HG03460 (cell line): ENCODE data around the gene DDX39A.
A peak's percentile ranks its signal among the peaks of the same experiment; 100 is the strongest.

Experiments
- ATAC-seq: cut with Tn5 transposase; IDR thresholded peaks from one replicate; pipeline ENCODE4 v1.9.1; 2021; ENCODE audit not compliant: unreplicated experiment

DDX39A gene

GRCh38 chr19:14434543-14435319 is 15.6 kb upstream of the DDX39A start:
- ATAC-seq = no peak

- ATAC-seq = no peak
Observed at GRCh38 chr19:14433554-14434501, 14.7 kb upstream of the DDX39A start.

- ATAC-seq = no peak
Observed at GRCh38 chr19:14432791-14433553, 13.8 kb upstream of the DDX39A start, which contains the start of gene PKN1. Gene PKN1, plus strand, starts transcription at chr19:14433306. Its CDS starts 216 bp downstream, at chr19:14433522.

GRCh38 chr19:14430712-14431111 is 11.6 kb upstream of the DDX39A start:
- ATAC-seq = no peak

- no peak for ATAC-seq
Observed at GRCh38 chr19:14428882-14429416, 9.8 kb upstream of the DDX39A start.

GRCh38 chr19:14427461-14427860 is 8.3 kb upstream of the DDX39A start:
- ATAC-seq = no peak

- no peak for ATAC-seq
Observed at GRCh38 chr19:14425696-14426138, 6.6 kb upstream of the DDX39A start.

- ATAC-seq = peak; percentile 39
Observed at GRCh38 chr19:14418856-14419105, 360 bp downstream of the DDX39A start.

GRCh38 chr19:14416817-14417231 is 2.3 kb downstream of the DDX39A start:
- ATAC-seq = no peak

GRCh38 chr19:14414926-14415690 is 4.0 kb downstream of the DDX39A start:
- ATAC-seq = no peak

GRCh38 chr19:14413693-14414181 is 5.4 kb downstream of the DDX39A start:
- ATAC-seq = no peak

GRCh38 chr19:14412996-14413692 is 6.0 kb downstream of the DDX39A start:
- no peak for ATAC-seq

GRCh38 chr19:14412324-14412995 is 6.7 kb downstream of the DDX39A start:
- ATAC-seq = no peak

GRCh38 chr19:14411938-14412245 is 7.2 kb downstream of the DDX39A start:
- ATAC-seq = no peak

GRCh38 chr19:14411161-14411937 is 7.8 kb downstream of the DDX39A start:
- no peak for ATAC-seq

GRCh38 chr19:14410091-14411051 is 8.8 kb downstream of the DDX39A start:
- no peak for ATAC-seq
